ENCODE data around the gene SLC34A3.

Gene SLC34A3

DNA sequence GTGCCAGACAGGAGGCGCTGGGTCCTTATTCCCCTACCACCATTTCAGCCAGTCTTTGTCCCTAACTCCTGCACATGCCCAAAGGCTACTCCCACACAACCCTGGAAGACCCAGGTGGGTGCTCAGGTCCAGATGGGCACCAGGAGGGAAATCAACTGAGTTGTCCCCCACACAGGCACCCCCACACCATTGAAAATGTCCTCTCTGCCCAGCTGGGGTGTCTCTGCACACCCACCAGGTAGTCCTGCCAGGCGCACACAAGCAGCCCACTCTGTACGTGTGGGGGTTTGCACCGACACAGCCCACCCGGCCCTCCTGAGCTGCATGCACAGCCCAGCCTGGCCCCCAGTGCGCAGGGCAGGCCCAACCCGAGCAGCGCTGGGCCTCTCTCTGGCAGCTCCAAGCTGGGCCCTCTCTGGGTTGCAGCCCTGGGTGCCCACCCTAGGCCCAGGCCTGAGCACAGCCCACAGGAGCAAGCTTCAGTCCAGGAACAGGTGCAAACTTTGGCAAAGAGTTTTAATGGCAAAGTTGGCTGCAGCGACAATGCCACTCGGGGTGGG lies 10.9 kb upstream of the SLC34A3 start:
- H3K36me3 ChIP-seq (ENCODE audit: control insufficient read depth, insufficient read depth, low read length): peaks cover 18% of the 10 kb centered on the region
- H3K27ac ChIP-seq (ENCODE audit: low read depth, low read length): no peak overlapping the region
- no peak overlapping the region for H3K4me3 ChIP-seq (ENCODE audit: low read depth, low read length)
- H3K27me3 ChIP-seq (ENCODE audit: control insufficient read depth, insufficient read depth, low read length): peaks cover 5% of the 10 kb centered on the region
- H3K9ac ChIP-seq (ENCODE audit: low read depth, low read length): no peak overlapping the region
- H3K9me3 ChIP-seq (ENCODE audit: control insufficient read depth, insufficient read depth, low read length): no peaks in the 10 kb centered on the region
- H3K4me1 ChIP-seq (ENCODE audit: control insufficient read depth, insufficient read depth, low read length): peaks cover 3% of the 10 kb centered on the region; the same call in 1 of the 2 replicates

DNA sequence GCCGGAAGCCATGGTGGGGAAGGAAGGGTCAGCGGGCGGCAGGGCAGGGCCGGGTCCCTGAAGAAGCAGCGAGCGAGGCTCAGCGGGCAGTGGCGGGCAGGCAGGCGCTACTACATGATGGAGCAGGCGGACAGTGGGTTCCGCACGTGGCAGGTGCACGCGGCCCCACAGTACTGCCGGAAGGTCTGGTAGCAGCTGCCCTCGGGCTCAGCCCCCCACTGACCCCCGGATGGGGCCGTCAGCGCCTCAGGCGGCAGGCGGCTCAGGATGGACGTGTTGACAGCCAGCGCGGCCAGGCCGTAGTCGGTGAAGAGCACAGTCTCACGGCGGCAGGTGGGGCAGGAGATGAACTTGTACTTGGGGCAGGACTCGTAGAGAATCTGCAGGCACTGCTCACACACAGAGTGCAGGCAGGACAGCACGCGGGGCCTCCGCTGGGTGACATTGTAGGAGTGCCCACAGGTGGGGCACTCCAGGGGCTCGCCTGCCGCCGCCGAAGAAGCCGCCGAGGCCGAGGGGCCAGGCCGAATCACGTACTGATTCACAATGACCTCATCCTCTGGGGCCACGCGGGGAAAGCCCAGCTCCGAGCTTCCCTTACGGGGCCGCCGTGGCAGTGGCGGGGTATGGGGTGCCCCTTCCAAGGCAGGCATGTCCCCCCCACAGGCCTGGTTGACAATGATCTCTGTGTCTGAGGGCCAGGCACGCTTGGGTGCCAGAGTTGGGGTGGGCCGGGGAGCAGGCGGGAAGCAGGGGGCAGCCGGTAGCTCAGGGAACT lies 10.2 kb upstream of the SLC34A3 start:
- H3K9ac ChIP-seq (ENCODE audit: low read depth, low read length): no peak overlapping the region
- H3K4me3 ChIP-seq (ENCODE audit: low read depth, low read length): no peak overlapping the region
- H3K27ac ChIP-seq (ENCODE audit: low read depth, low read length): no peak overlapping the region
- H3K9me3 ChIP-seq (ENCODE audit: control insufficient read depth, insufficient read depth, low read length): no peaks in the 10 kb centered on the region
- H3K4me1 ChIP-seq (ENCODE audit: control insufficient read depth, insufficient read depth, low read length): peaks cover 3% of the 10 kb centered on the region; the same call in 1 of the 2 replicates
- peaks cover 12% of the 10 kb centered on the region for H3K36me3 ChIP-seq (ENCODE audit: control insufficient read depth, insufficient read depth, low read length)
- peaks cover 5% of the 10 kb centered on the region for H3K27me3 ChIP-seq (ENCODE audit: control insufficient read depth, insufficient read depth, low read length)

GRCh38 chr9:137221095-137221505 lies 9.6 kb upstream of the SLC34A3 start:
- Histone ChIP-seq H3K36me3 (ENCODE audit: control insufficient read depth, insufficient read depth, low read length) (peaks cover 6% of the 10 kb centered on the region), H3K4me1 (ENCODE audit: control insufficient read depth, insufficient read depth, low read length) (peaks cover 3% of the 10 kb centered on the region; the same call in 1 of the 2 replicates), H3K27ac (ENCODE audit: low read depth, low read length) (no peak overlapping the region), H3K9me3 (ENCODE audit: control insufficient read depth, insufficient read depth, low read length) (no peaks in the 10 kb centered on the region), H3K9ac (ENCODE audit: low read depth, low read length) (no peak overlapping the region), H3K4me3 (ENCODE audit: low read depth, low read length) (no peak overlapping the region; the same call in 1 of the 2 replicates), H3K27me3 (ENCODE audit: control insufficient read depth, insufficient read depth, low read length) (peaks cover 5% of the 10 kb centered on the region)

DNA sequence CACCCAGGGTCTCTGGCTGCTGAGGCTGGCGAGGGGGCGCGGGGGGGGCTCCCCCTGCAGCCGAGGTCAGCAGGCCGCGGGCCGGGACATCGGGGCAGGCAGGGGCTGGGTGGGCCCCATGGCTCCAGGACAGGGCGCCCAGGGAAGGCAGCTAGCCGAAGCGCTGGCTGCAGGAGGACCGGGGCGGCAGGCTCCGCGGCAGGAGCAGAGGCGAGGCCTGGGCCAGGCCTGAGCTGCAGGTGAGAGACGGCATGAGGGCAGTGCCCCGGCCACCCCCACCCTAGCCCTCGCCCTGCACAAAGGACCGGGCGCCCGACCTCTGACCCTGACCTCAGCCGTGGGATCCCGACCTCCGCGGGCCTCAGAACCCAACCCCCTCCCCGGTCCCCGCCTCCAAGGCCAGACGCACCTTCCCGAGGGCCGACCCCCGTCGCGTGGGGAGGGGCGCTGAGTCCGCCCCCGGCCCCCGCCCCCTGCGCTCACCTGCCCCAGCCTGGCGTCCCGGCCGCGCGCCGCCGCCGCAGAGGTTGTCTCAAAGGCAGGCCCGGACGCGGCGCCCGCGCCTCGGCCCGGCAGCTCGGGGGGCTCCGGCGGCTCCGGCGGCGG lies 9.1 kb upstream of the SLC34A3 start:
- H3K9me3 ChIP-seq (ENCODE audit: control insufficient read depth, insufficient read depth, low read length): no peaks in the 10 kb centered on the region
- no peak overlapping the region for H3K27ac ChIP-seq (ENCODE audit: low read depth, low read length)
- peaks cover 5% of the 10 kb centered on the region for H3K27me3 ChIP-seq (ENCODE audit: control insufficient read depth, insufficient read depth, low read length)
- H3K9ac ChIP-seq (ENCODE audit: low read depth, low read length): no peak overlapping the region; the same call in 1 of the 2 replicates
- H3K4me3 ChIP-seq (ENCODE audit: low read depth, low read length): peak overlapping the region; percentile 55
- peaks cover 1% of the 10 kb centered on the region; the same call in 1 of the 2 replicates for H3K36me3 ChIP-seq (ENCODE audit: control insufficient read depth, insufficient read depth, low read length)
- peaks cover 3% of the 10 kb centered on the region; the same call in 1 of the 2 replicates for H3K4me1 ChIP-seq (ENCODE audit: control insufficient read depth, insufficient read depth, low read length)

DNA sequence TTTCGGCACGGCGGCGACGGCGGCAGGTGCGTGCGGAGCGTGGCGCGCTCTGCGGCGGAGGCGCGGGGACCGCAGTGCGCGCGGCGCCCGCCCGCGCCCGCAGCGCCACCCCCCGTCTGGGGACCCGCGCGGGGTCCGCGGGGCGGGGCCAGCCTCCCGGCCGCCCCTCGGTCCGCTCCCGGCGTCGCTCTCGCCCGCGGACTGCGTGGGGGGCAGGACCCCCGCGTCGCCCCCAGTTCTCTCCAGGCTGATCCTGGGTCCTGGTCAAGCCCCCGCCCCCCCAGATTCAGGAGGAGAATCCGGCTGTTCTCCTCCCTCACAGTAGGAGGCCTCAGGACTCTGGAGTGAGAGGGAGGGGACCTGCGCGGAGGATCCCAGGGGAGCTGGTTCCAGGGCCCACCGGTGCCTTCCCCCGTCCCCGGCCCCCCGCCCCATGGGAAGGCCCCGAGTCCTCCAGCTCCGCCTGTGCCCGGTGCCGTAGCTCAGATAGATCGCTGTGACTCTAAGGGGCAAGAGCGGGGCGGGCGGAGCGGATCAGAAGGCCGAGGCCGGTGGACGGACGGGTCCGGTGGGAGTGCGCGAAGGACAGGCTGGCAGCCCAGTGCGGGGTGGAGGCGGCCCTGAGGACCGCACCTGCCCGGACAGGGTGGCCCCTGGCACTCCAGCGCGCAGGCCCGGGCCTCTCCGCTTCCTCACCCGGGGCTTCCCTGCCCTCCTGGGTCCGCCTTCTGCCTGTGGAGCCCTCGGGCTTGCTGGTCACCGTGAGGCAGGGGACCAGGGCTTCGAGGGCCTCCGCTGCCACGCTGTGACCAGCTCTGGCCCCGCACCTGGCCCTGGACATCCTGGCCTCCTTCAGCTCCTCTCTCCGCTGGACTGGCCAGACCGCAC lies 8.3 kb upstream of the SLC34A3 start, which contains the start of gene RNF208:
RNF208 (minus strand) TSS at position 51 of the 888 bp plus-strand sequence. CDS start 1,028 bp downstream, outside the sequence.
- H3K9ac ChIP-seq (ENCODE audit: low read depth, low read length): no peak within 1 kb of the TSS; the same call in 1 of the 2 replicates
- peaks cover 3% of the 10 kb centered on the region; the same call in 1 of the 2 replicates for H3K4me1 ChIP-seq (ENCODE audit: control insufficient read depth, insufficient read depth, low read length)
- H3K9me3 ChIP-seq (ENCODE audit: control insufficient read depth, insufficient read depth, low read length): no peaks in the 10 kb centered on the region
- peak within 1 kb of the TSS; percentile 94 for H3K4me3 ChIP-seq (ENCODE audit: low read depth, low read length)
- H3K36me3 ChIP-seq (ENCODE audit: control insufficient read depth, insufficient read depth, low read length): no peaks in the 10 kb centered on the region; the same call in 1 of the 2 replicates
- H3K27me3 ChIP-seq (ENCODE audit: control insufficient read depth, insufficient read depth, low read length): peaks cover 5% of the 10 kb centered on the region
- H3K27ac ChIP-seq (ENCODE audit: low read depth, low read length): no peak within 1 kb of the TSS

DNA sequence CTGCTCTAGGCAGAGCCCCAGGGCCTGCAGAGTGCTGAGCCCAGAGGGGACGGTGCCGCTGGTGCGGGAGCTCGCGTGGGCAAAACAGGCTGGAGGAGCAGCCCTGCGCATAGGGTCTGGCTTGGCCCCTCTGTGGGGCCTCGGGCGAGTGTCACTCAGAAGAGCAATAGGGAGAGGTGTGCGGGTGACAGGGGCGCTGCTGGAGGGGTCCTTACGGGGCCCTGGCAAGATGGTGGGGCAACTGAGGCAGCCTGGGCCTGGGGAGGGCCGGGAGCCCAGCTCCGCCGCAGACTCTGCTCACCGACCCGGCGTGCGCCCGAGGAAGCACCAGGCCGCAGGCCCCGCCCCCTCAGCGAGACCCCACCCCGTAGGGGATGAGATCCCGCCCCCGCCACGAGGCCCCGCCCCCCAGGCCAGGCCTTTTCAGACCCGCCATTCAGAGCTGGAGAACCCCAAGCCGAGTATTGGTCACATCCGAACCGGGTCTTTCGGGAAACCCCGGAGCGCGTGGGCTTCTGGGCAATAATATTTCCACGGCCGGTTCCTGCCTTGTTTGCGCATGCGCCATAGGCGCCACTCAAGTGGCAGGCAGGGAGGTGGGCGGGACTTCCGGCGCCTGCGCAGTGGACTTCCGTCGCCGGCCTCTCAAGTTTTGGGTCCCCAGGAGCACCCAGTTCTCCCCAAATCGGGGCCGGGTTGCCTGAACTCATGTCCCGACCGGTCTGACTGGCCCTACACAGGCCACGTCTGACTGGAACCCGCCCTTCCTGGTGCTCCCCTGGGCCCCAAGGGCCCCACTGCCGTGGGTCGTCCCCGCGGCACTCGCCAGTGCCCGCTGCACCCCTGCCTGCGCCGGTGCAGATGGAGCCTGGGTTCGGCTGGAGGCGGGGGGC lies 7.4 kb upstream of the SLC34A3 start:
- Histone ChIP-seq H3K27ac (ENCODE audit: low read depth, low read length) (peak overlapping the region; percentile 83), H3K27me3 (ENCODE audit: control insufficient read depth, insufficient read depth, low read length) (peaks cover 5% of the 10 kb centered on the region), H3K9ac (ENCODE audit: low read depth, low read length) (peak overlapping the region; percentile 70), H3K4me1 (ENCODE audit: control insufficient read depth, insufficient read depth, low read length) (peaks cover 3% of the 10 kb centered on the region; the same call in 1 of the 2 replicates), H3K4me3 (ENCODE audit: low read depth, low read length) (peak overlapping the region; percentile 94), H3K36me3 (ENCODE audit: control insufficient read depth, insufficient read depth, low read length) (no peaks in the 10 kb centered on the region; the same call in 1 of the 2 replicates), H3K9me3 (ENCODE audit: control insufficient read depth, insufficient read depth, low read length) (no peaks in the 10 kb centered on the region)

- peaks cover 3% of the 10 kb centered on the region; the same call in 1 of the 2 replicates for H3K4me1 ChIP-seq (ENCODE audit: control insufficient read depth, insufficient read depth, low read length)
- no peaks in the 10 kb centered on the region for H3K9me3 ChIP-seq (ENCODE audit: control insufficient read depth, insufficient read depth, low read length)
- H3K9ac ChIP-seq (ENCODE audit: low read depth, low read length): peak within 1 kb of the TSS; percentile 70
- peak within 1 kb of the TSS; percentile 94 for H3K4me3 ChIP-seq (ENCODE audit: low read depth, low read length)
- H3K27ac ChIP-seq (ENCODE audit: low read depth, low read length): peak within 1 kb of the TSS; percentile 83
- H3K27me3 ChIP-seq (ENCODE audit: control insufficient read depth, insufficient read depth, low read length): peaks cover 5% of the 10 kb centered on the region
- H3K36me3 ChIP-seq (ENCODE audit: control insufficient read depth, insufficient read depth, low read length): no peaks in the 10 kb centered on the region
Observed at GRCh38 chr9:137224830-137225694, 5.6 kb upstream of the SLC34A3 start, which contains the start of gene CYSRT1. Gene CYSRT1, plus strand, starts transcription at chr9:137225174. Its CDS starts 448 bp downstream, at chr9:137225622.

DNA sequence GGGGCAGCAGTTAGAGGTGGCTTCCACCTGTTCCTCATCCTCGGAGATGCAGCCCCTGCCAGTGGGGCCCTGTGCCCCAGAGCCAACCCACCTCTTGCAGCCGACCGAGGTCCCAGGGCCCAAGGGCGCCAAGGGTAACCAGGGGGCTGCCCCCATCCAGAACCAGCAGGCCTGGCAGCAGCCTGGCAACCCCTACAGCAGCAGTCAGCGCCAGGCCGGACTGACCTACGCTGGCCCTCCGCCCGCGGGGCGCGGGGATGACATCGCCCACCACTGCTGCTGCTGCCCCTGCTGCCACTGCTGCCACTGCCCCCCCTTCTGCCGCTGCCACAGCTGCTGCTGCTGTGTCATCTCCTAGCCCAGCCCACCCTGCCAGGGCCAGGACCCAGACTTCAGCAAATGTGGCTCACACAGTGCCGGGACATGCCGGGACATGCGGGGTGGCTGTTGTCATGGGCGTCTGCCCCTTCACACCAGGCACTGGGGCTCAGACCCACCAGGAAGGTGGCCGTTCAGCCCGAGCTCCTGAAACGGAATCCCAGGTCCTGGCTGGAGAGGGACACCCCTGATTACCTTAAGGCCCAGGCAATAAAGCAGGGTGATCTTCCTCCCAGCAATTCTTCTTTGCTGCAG lies 4.9 kb upstream of the SLC34A3 start:
- Histone ChIP-seq H3K27me3 (ENCODE audit: control insufficient read depth, insufficient read depth, low read length) (peaks cover 5% of the 10 kb centered on the region), H3K4me3 (ENCODE audit: low read depth, low read length) (no peak overlapping the region), H3K27ac (ENCODE audit: low read depth, low read length) (no peak overlapping the region), H3K36me3 (ENCODE audit: control insufficient read depth, insufficient read depth, low read length) (no peaks in the 10 kb centered on the region), H3K4me1 (ENCODE audit: control insufficient read depth, insufficient read depth, low read length) (peaks cover 3% of the 10 kb centered on the region; the same call in 1 of the 2 replicates), H3K9me3 (ENCODE audit: control insufficient read depth, insufficient read depth, low read length) (no peaks in the 10 kb centered on the region), H3K9ac (ENCODE audit: low read depth, low read length) (no peak overlapping the region)
